GM20431 (cell line): ENCODE measurements around the gene HDAC5.
"Not testable (repeated sequence)": the region's sequence is repeated elsewhere in the genome, so short reads cannot be mapped to it uniquely, and the experiment has no call there.

Experiments used
- in situ Hi-C: fragments of 300-500 bp; cut with MseI, MboI; formaldehyde crosslinking; loops from one replicate; pipeline ENCODE4 v1.15.0; 2020; ENCODE audit warnings: low sequenced_read_pairs; ENCODE audit not compliant: unreplicated experiment

Gene HDAC5

GRCh38 chr17:44113382-44113781 lies 10.1 kb downstream of the HDAC5 start:
- in situ Hi-C loops = no loop called here

DNA sequence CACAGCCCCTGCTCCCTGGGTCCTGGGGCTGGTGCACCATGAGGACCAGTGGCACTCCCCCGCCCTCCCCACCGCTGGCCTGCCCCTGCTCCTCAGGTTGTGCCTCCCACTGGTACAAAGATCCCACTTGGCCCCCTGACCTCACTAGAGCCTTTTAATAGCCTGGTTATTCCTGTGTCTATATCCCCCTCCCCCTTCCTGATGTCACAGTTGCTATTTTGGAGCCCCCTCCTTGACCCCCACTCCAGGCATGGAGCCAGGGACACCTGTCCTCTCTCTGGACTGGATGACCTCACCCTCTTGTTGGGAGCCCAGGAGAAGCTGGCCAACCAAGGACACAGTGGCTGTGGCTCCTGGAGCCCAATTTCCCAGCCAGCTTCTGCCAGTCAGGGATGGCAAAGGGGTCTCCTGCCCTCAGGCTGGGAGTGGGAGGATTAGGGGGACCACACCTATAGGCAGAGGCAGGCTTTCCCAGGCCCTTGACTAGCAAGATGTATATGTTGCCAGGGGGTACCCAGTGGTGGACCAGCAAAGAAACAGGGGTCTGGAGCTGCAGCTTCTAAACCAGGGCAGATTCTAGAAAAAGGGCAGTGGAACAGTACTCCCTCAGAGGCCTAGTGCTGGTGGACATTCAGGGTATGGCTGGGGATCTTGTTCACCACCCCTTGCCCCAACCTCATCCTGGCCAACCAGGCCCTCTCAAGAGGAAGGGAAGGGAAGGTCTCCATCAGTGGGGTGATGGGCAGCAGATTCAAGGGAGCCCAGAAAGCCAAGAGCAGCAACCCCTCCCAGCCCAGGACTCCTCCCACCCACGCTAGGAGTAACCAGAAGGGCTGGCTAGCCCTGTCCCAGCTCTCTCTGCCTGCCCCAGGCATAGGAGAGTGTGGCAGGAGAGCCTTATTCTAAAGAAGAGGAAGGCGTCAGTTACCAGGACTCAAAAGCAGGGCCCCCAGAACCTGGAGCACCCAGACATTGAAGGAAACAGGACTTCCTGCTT lies 10.9 kb downstream of the HDAC5 start:
- in situ Hi-C loops = no loop called here

- in situ Hi-C loops = no loop called here
Observed at GRCh38 chr17:44111777-44112176, 11.7 kb downstream of the HDAC5 start.

GRCh38 chr17:44110823-44111633 lies 12.4 kb downstream of the HDAC5 start:
- in situ Hi-C loops = no loop called here

- in situ Hi-C loops = no loop called here
Observed at GRCh38 chr17:44110011-44110686, 13.3 kb downstream of the HDAC5 start.

- in situ Hi-C loops = no loop called here
Observed at GRCh38 chr17:44109312-44109630, 14.2 kb downstream of the HDAC5 start.

GRCh38 chr17:44108440-44109311 lies 14.8 kb downstream of the HDAC5 start:
- in situ Hi-C loops = no loop called here

DNA sequence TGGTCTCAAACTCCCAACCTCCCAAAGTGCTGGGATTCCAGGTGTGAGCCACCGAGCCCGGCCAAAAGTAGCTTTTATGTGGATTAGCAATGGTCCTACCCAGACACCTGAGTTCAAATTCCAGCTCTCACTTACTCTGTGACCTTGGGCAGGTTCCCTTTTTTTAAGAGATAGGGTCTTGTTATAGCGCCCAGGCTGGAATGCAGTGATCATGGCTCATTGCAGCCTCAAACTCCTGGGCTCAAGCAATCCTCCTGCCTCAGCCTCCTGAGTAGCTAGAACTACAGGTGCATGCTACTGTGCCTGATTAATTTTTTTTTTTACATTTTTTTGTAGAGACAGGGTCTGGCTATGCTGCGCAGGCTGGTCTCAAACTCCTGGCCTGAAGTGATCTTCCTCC lies 16.6 kb downstream of the HDAC5 start:
- in situ Hi-C loops = no loop called here

DNA sequence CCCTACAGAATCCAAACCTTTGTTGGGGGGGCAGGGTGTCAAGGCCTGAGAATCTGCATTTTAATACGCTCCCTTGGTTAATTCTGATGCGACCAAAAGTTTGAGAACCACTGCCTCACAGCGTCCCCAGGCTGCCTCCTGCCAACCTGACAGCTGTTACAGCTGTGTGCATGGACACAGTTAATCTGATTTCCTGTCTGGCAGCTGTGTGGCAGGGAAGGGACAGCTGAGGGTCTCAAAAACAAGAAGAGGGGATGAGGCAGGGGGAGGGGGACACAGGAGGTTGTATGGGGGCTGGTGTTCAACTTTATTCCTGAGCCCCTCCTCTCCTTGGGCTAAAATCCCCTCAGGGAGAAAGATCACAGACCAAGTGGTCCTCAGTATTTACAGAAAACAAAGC lies 17.5 kb downstream of the HDAC5 start:
- in situ Hi-C loops = no loop called here

- in situ Hi-C loops = no loop called here
Observed at GRCh38 chr17:44105483-44105882, 18.0 kb downstream of the HDAC5 start.

GRCh38 chr17:44102849-44103622 lies 20.4 kb downstream of the HDAC5 start:
- in situ Hi-C loops = no loop called here

DNA sequence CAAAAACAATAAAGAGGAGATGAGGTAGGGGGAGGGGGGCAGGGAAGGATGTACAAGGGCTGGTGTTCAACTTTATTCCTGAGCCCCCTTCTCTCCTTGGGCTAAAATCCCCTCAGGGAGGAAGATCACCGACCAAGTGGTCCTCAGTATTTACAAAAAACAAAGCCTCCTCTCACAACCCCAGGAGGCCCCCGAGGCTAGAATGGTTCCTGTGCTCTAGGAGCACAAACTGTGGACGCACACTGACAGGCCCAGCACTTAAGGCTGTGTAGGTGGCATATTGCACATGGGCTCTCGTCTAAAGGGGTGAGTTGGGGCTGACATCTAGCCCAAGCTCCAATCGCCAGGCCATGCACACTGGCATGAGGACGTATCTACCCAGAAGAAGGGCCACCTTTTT lies 21.6 kb downstream of the HDAC5 start:
- in situ Hi-C loops = not testable (repeated sequence)

- in situ Hi-C loops = no loop called here
Observed at GRCh38 chr17:44097110-44097958, 26.1 kb downstream of the HDAC5 start.

DNA sequence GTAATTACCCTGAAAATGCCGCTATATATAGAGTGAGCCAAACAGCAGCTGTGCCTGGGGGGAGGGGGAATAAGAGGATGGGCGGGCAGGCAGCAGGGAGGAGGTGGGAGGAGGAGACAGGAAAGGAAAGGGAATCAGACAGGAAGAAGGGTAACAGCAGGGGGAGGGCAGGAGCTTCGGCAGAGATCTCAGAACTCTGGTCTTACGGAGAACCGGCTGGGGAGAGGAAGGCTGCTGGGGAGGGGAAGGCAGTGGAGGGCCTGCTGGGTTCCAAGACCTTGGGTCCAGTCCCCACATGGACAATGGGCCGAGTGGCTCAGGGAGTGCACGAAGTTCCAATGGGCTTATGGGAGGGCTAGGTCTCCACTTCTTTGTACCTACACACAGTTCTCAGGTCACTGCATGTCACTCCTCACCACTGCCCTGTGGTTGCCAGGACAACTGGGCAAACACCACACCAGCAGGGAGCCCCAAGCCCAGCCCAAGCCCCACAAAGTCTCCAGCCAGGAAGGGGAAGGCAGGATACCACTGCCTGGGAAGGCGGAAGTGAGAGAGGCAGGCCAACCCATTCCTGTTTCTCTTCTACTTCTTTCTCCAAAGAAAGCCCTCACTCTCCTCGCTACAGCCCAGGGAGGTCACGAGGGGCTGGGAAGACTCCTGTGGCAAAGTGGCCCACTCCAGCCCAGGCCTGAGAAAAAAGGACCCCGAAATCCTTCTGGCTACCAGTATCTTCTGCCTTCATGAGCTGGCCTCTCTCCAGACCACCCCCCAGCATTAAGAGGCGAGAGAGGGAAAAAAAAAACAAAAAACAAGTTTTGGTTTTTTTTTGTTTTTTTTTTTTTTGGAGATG lies 27.6 kb downstream of the HDAC5 start:
- in situ Hi-C loops = no loop called here

DNA sequence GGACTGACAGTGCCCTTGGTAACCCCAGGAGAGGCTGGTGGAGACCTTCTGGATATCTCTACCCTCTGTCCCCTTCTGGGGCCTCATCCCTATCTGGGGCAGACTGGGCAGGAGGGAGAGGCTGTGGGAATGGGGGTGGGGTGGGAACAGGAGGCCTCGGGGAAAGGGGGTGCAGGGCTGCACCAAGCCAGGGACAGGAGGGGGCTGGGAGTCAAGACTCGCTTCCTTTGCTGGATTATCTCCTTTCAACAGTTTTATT lies 28.1 kb downstream of the HDAC5 start:
- in situ Hi-C loops = no loop called here

GRCh38 chr17:44094701-44095387 lies 28.6 kb downstream of the HDAC5 start:
- in situ Hi-C loops = no loop called here
